NCI-H1105 (cell line): ENCODE measurements around the gene NRP2.

Experiments used
- DNase-seq: peaks from one replicate; lab custom pipeline; 2025; lab: John Stamatoyannopoulos, UW

The NRP2 gene

GRCh38 chr2:205776139-205776538 lies 93.8 kb downstream of the NRP2 start:
- DNase-seq, result no peak

GRCh38 chr2:205776720-205777119 lies 94.4 kb downstream of the NRP2 start:
- DNase-seq, result no peak

- no peak for DNase-seq
Observed at GRCh38 chr2:205778356-205778755, 96.1 kb downstream of the NRP2 start.

- DNase-seq, result no peak
Observed at GRCh38 chr2:205780645-205781044, 98.3 kb downstream of the NRP2 start.

- no peak for DNase-seq
Observed at GRCh38 chr2:205781244-205781931, 99.1 kb downstream of the NRP2 start.

GRCh38 chr2:205782941-205783340 lies 100.6 kb downstream of the NRP2 start:
- DNase-seq, result no peak

- no peak for DNase-seq
Observed at GRCh38 chr2:205783872-205784499, 101.7 kb downstream of the NRP2 start.

GRCh38 chr2:205785507-205786260 lies 103.4 kb downstream of the NRP2 start:
- no peak for DNase-seq

GRCh38 chr2:205786976-205787375 lies 104.7 kb downstream of the NRP2 start:
- DNase-seq, result no peak

GRCh38 chr2:205787761-205788160 lies 105.5 kb downstream of the NRP2 start:
- no peak for DNase-seq

GRCh38 chr2:205789906-205790305 lies 107.6 kb downstream of the NRP2 start:
- DNase-seq, result no peak

- no peak for DNase-seq
Observed at GRCh38 chr2:205792908-205793307, 110.6 kb downstream of the NRP2 start.

GRCh38 chr2:205796805-205797313 lies 114.6 kb downstream of the NRP2 start:
- DNase-seq, result no peak

GRCh38 chr2:205797866-205798265 lies 115.6 kb downstream of the NRP2 start:
- no peak for DNase-seq

- DNase-seq, result no peak
Observed at GRCh38 chr2:205800224-205800623, 117.9 kb downstream of the NRP2 start.

- no peak for DNase-seq
Observed at GRCh38 chr2:205800773-205801172, 118.5 kb downstream of the NRP2 start.

GRCh38 chr2:205802065-205802464 lies 119.8 kb downstream of the NRP2 start:
- no peak for DNase-seq

GRCh38 chr2:205802941-205803340 lies 120.6 kb downstream of the NRP2 start:
- no peak for DNase-seq

GRCh38 chr2:205803500-205803899 lies 121.2 kb downstream of the NRP2 start:
- DNase-seq, result no peak

GRCh38 chr2:205805136-205805535 lies 122.8 kb downstream of the NRP2 start:
- DNase-seq, result no peak

- DNase-seq, result no peak
Observed at GRCh38 chr2:205806143-205806905, 124.0 kb downstream of the NRP2 start.

- DNase-seq, result no peak
Observed at GRCh38 chr2:205807229-205807628, 124.9 kb downstream of the NRP2 start.
